Stimulated activated CD4-positive, alpha-beta T cell treated with anti-CD3 and anti-CD28 coated beads, Interleukin-4, amount 100 ng/mL, for 4 hours (primary cell): ENCODE results near the gene USH1G.
"Not testable (repeated sequence)": the region's sequence is repeated elsewhere in the genome, so short reads cannot be mapped to it uniquely, and the experiment has no call there.

Experiments
- DNase-seq, 2 experiments: peaks; one replicate each; pipeline ENCODE4 v3.0.0-alpha.2; 2020

USH1G gene

DNA sequence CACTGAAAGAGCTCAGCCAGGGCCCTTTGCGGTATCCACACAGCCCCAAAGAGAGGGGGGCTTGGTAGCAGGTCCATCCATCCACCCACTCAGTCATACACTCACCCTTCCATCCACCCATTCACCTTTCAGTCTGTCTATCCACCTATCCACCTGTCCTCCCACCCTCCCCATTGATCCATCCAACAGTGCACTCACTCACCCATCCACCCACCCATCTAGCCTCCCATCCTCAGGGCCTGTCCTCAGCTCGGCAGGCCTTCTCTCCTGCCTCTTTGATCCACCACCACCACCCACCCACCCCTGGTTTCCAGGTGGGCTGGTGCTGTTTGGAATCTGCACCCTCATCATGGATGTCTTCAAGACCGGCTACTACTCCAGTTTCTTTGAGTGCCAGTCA is 2.2 kb upstream of the USH1G start:
- no peak for DNase-seq

DNA sequence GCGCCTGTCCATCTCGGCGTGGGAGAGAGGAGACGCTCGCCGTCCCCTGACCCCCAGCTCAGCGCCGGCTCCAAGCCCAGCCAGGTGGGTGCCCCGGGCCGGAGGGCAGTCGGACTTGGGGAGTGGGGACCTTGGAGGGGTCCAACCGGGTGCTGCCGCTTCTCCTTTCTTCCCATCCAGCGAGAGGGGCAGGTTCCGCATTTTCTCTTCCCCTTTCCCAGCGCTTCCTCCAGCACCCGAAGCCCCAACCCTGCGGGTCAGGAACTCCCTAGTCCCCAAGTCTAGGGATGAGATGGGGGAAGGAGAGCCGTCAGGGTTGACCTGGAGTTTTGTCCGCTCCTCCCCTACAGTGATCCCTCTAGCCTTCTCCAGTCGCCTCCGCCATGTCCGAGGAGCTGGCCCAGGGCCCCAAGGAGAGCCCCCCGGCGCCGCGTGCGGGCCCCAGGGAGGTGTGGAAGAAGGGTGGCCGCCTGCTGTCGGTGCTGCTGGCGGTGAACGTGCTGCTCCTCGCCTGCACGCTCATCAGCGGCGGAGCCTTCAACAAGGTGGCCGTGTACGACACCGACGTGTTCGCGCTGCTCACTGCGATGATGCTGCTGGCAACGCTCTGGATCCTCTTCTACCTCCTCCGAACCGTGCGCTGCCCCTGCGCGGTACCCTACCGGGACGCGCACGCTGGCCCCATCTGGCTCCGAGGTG is 1.3 kb upstream of the USH1G start, which contains the start of gene OTOP2:
Gene OTOP2 (plus strand): TSS at position 24 of the 699 bp plus-strand sequence. CDS start 360 bp downstream, at position 384.
- DNase-seq = no peak

DNA sequence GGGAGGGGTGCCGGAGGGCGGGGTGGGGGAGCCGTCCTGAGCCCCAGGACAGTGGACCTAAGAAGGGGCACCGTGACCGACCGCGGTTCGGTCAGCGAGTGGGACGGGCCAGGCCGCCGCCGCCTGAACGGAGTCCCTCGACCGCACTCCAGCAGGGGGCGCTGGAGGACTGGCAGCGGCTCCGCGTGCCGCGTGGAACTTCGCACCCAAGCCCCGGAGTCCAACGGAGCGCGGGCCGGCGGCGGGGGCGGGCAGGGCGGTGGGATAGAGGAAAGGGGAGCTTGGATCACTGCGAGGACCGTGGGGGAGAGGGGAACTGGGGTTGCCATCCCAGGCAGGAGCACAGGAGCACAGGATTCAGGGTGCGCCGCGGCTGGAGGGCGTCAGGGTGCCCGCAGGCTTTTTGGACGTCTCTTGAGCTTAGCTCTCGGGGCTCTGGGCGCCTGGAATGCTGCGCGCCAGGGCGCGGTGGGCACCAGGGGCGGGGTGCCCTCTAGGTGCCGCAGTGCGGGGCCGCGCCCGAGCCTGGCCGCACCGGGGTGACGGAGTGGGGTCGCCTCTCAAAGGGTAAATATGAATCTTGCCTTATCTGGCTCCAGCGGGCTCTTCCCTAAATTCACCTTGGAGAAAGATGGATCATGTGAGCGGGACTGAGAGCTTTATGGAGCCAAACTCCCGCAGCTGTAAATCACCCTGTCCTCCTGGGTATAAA is 639 bp upstream of the USH1G start:
- DNase-seq = peak; percentile 56 to 78

DNA sequence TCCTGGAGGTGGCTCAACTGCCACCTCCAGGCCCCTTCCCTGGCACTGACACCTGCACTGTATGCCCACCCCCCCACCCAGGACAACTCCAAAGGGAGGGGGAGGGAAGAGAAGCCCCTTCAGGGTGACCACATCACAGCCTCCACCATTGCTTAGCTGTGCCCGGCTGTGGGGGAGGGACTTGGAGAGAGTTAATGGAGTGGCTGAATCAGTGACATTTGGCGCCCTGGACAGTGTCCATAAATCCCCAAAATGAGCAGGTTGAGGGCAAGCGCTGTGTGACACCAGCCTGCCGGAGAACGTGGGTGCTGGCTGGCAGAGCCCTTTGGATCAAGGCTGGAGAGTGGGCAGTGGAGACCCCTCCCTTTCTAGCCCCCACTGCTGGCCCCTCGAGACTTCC is 883 bp downstream of the USH1G start:
- no peak for DNase-seq

DNA sequence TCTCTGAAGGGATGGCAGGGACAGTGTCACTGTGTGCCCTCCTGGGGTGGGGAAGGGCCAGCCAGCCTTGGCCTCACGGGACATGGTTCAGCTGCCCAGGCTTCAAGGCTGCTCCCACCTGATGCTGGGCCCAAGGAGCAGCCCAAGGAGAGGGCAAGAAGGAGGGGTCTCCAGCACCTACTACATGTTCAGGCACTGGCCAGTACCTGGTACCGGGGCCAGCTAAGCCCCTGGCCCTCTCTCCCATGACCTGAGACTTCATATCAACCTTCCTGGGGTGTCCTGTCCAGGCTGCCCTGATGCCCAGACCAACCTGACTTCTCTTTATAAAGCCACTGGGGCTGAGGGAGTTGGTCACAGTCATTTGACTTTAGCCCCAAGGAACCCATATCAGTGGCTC is 1.3 kb downstream of the USH1G start:
- DNase-seq = no peak

DNA sequence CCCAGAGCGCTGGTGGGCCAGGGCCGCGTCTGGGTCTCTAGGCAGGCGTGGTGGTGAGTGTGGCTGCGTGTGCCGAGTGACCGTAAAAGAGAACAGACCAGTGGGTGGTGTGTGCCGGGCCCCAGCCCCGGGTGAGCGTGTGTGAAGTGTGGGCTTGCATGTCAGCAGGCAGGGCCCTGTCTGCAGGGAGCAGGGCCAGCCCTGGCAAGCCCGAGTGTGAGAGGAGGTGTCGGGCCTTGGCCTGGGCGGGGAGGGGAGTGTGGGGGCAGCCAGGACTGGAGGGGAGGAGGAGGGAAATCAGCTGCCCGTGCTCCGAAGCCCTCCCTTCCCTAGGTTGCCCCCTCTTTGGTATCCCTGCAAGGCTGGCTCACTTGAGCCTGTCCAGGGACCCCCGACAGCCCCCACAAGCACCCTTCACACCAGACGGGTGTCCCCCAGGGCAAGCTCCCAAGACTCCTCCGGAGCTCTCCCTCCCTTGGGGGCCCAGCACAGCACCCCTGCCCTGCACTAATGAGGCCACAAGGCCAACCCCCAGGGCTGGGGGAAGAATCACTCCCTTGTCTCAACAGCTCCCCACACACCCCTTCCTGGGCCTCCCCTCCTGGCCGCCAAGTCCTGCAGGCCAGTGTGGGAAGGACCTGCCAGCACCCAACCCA is 1.9 kb downstream of the USH1G start:
- no peak for DNase-seq

DNA sequence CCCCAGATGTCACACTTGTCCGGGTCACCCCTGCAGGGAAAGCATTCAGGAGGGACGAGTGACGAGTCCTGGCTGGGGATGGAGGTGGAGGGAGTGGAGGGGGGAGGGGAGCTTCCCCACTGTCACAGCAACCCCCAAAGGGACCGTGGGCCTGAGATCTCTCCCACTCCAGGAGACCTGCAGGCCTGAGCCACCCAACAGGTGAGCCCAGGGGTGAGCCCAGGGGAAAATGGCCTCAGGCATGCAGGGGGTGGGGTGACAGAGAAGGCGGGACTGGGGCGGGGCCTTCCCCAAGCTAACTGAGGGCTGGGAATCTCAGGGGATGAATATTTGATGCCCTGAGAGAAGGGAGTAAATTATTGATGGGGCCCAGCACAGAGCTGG is 2.4 kb downstream of the USH1G start:
- no peak for DNase-seq

DNA sequence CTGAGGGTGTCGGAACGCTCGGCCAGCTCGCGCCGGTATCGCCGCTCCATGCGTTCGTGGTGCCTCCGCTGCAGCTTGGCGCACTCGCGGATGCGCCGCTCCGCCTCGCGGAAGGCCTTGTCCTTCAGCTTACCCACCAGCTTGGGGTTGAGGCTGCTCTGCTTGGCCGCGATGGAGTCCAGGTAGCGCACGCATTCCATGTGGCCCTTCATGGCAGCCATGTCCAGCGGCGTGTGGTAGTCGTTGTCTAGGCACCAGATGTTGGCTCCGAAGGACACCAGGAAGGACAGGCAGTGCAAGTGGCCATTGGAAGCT is 2.8 kb downstream of the USH1G start:
- no peak for DNase-seq

DNA sequence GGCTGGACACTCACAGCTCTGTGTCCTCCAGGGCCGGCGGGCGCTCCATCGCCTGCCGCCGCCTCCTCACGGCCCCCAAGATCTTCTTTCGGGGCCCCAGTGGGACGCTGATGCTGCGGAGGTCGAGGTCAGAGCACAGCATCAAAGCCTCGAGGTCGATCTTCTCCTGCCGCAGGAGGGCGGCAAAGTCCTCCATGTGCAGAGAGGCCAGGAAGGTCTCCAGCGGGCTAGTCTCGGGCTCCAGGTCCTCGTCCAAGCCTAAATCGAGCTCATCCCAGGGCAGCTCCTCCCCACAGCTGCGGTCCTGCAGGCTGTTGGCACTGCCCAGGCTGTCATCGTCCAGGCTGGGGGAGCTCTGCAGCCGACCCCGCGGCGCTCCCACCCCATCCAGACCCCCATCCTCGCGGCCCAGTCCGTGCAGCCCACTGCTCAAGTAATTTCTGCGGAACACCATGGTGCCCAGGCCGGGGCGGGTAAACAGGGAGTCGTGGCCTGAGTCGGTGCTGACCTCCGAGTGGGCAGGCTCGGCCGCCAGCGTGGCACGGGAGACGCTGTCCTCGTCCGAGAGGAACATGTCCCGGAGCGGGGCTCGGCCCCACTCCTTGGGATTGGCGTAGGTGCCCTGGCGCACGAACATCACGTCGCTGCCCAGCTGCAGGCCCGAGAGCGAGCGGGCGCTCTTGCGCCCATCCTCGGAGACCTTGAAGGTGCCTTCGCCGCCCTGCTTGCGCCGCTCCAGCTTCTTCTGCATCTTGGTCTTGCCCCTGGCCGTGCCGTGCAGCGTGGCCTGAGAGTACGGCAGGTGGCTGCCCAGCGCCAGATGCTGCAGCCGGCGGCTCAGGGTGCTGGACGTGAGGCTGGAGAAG is 3.4 kb downstream of the USH1G start:
- DNase-seq = no peak

DNA sequence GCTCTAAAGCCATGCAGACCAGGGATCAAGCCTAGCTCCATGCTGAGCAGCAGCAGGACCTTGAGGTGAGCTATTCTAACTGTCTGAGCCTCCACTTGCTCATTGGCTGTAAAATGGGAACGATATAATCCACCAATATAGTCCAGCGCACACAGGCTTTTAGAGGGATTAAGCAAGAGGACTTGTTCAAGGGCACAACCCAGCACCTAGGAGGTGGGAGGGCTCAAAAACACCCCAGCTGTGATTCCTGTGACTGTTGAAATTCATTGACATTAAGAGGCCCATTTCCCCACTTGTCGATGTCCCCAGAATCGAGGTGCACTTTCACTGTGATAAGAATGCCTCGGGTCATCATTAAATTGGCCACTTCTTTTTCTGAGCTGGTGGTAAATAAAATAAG is 4.1 kb downstream of the USH1G start:
- no peak for DNase-seq

DNA sequence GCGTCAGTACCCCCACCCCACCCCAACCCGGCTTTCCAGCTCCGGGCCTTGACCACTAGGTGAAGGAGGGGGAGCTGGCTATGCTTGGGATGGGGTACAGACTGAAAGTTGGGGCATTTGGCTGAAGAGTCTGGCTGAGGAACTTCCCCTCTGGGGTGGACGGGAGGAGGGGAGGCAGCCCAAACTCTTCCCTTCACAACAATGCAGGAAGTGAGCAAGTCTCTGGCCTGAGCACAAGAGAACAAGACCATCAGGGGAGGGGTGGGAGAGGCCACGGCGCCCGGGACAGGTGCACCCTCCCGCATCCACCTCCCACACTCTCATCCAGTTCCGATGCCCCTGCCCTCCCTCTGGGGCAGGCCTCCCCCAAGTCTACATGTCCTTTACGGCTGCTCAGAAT is 5.6 kb downstream of the USH1G start:
- DNase-seq = no peak

DNA sequence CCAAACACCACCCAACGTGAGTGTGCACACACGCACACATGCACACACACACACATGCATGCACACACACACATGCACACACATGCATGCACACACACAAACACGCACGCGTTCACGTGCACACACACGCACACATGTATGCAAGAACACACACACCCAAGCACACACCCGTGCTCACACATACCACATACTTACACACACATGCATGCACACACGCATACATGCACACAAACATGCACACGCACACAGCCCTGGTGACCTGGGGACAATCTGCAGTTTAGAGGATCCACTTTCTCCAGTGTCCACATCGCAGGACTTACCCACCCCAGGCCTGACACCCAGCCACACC is 6.2 kb downstream of the USH1G start:
- no peak for DNase-seq

DNA sequence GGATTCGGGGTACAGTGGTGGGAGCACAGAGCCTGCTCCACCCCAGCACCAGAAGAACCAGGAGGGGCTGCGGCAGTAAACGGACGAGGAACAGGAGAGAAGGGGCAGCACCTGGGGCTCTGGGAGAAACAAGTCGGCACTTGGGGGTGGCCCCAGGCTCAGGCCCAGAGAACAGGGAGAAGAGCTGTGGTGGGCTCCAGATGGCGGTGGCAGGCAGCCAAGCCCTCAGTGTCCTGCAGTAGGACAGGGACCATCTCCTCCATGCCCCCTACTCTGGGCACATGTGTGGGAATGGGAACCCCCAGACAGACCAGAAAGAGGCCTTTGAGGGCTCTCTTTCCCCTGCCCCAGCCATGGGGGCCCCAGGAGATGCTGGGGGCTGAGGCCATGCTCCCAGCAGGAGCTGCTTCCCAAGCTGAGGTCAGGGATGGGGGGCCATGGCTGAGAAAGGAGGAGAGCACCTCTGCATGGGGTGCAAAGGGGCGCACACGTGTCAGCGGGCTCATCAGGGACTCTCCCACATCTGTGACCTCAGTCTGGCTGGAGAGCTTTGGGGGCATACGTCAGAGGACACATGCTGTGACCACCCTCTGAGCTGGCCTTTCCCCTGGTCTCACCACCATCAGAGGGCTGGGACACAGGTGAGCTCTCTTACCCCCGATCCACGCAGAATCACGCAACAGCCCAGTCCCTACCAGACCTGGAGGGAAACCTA is 6.8 kb downstream of the USH1G start:
- DNase-seq = no peak

DNA sequence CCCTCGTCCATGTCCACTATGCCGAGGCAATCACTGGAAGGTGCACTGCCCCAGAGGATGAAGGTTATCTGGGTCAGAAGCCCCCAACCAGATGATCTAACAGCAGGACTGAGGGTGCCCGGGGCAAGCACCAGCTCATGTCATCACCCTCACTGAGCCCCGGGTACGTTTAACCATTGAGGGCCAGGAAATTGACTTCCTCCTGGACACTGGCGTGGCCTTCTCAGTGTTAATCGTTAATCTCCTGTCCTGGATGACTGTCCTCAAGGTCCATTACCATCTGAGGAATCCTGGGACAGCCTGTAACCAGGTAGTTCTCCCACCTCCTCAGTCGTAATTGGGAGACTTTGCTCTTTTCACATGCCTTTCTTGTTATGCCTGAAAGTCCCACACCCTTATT is 11.6 kb downstream of the USH1G start:
- DNase-seq = not testable (repeated sequence)

DNA sequence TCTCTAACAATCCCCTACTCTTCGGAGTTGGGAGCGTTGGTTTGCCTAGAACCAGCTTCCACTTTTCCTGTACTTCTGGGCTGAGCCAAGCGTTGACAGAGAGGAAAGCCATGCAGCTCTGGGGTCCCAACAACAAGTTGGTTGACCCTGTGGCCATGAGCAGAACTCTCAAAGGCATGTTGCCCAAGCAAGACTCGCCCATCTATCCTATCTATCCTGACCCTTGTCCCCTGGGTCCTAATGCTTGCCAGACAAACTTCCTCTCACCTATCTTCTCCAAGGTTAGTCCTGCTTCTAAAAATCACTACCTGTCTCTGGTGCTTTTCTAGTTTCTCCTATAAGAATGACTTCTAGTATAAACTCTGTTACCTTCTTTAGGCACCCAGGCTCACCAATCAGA is 14.0 kb downstream of the USH1G start:
- DNase-seq = not testable (repeated sequence)

DNA sequence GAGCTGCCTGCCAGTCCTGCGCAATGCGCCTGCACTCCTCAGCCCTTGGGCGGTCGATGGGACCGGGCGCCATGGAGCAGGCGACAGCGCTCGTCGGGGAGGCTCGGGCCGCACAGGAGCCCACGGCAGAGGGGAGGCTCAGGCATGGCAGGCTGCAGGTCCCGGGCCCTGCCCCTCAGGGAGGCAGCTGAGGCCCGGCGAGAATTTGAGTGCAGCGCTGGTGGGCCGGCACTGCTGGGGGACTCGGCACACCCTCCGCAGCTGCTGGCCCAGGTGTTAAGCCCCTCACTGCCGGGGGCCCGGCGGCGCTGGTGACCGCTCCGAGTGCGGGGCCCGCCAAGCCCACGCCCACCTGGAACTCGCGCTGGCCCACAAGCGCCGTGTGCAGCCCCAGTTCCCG is 16.0 kb downstream of the USH1G start:
- DNase-seq = no peak

DNA sequence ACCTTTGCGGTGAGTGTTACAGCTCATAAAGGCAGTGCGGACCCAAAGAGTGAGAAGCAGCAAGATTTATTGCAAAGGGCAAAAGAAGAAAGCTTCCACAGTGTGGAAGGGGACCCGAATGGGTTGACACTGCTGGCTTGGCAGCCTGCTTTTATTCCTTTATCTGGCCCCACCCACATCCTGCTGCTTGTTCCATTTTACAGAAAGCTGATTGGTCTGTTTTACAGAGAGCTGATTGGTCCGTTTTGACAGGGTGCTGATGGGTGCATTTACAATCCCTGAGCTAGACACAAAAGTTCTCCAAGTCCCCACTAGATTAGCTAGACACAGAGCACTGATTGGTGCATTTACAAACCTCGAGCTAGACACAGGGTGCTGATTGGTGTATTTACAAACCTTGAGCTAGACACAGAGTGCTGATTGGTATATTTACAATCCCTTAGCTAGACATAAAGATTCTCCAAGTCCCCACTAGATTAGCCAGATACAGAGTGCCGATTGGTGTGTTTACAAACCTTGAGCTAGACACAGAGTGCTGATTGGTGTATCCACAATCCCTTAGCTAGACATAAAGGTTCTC is 16.8 kb downstream of the USH1G start:
- DNase-seq = not testable (repeated sequence)

DNA sequence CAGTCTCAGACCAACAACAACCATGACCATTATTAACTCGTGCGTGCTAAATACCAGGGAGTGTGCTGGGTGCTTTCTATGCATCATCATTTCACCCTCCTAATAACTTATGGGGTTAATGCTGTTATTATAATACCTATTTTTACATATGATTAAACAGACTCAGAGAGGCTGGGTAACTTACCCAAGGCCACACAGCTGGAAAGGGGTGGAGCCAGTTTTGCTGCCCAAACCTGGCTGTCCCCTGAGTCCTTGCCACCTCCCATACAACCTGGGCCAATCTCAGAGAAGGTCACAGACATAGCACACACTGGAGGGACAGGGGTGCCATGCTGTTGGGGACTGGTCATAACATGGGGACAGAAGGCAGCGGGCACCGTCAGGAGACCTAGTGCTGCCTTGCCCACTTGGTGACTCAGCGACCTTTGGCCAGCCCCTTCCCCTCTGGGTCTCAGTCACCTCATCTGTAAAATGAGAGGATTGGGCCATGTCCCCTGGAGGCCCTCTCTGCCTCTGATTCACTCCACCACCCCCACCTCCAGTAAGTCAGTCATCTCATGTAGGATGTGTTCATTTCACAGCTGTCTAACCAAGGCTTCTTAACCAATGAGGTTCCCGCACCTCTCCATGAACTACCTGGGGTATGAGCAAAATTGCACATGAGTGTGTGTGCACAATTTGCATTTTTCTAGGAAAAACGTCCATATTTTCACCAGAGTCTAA is 18.2 kb downstream of the USH1G start:
- DNase-seq = no peak

DNA sequence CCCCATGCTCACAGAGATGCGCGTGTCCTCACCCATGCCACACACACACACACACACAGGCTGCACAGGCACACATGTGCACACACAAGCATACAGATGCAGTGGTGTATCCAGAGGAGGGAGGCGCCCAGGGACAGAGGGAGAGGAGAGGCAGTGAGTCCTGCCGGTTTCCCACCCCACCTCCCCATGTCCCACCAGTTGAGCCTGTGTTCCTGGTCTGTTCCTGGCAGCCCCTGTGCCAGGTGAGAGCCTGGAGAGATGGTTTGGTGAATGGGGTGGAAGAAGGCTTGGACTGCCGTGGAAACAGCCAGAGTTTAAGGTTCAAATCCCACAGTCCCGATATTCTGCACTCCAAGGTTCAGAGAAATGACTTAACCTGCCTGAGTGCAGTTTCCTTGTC is 19.4 kb downstream of the USH1G start:
- DNase-seq = no peak

DNA sequence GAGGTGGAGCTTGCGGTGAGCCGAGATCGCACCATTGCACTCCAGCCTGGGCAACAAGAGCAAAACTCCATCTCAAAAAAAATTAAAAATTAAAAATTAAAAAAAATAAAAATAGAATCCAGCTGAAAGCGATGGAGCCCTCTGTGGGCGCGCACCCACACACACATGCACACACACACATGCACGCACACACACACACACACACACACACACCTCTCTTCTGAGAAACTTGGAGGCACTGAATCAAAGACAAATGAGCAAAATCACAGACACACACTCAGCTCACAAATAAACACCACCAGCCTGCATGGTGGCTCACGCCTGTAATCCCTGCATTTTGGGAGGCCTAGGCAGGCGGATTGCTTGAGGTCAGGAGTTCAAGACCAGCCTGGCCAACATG is 20.0 kb downstream of the USH1G start:
- no peak for DNase-seq

DNA sequence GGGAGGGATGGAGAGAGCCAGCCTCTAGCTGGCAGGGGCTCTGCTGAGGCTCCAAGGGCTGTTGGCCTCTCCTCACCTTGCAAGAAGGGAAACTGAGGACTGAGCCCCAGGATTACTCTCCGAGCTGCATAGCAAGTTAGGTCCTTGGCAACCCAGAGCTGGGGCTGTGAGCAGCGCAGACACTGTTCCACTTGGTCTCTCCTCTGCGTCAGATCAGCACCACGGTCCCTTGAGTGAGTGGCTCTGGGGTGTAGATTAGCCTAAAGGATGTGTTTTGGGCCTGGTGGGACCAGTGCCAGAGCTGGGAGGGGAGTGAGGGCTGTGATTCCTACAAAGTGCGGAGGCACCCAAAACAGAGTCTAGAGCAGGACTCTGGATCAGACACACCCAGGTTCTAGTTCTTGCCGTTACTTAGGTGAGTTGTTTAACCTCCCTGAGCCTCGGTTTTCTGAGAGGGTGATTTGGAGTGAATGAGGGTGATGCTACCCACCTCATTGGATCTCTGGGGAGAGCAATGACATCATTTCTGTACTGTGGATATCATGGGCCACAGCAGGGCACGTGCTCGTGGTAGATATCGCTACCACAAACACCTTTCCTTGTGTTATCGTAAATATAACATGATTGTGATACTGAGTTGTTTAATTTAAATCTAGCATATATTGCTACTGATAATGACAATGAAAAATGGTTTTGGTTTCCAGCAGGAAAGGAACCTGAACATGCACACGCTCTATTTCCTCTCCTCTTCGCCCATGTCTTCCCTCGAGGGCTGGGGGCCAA is 21.5 kb downstream of the USH1G start:
- no peak for DNase-seq
